GM12873 (cell line): ENCODE measurements around the gene MYO1C.

Experiments used
- CTCF ChIP-seq: IDR thresholded peaks from 2 replicates; pipeline ENCODE4 v1.5.1; 2012; ENCODE audit warnings: low read depth, mild to moderate bottlenecking, moderate library complexity, low read length, control low read depth; ENCODE audit not compliant: insufficient read depth; ENCODE audit errors: missing control alignments

The MYO1C gene

DNA sequence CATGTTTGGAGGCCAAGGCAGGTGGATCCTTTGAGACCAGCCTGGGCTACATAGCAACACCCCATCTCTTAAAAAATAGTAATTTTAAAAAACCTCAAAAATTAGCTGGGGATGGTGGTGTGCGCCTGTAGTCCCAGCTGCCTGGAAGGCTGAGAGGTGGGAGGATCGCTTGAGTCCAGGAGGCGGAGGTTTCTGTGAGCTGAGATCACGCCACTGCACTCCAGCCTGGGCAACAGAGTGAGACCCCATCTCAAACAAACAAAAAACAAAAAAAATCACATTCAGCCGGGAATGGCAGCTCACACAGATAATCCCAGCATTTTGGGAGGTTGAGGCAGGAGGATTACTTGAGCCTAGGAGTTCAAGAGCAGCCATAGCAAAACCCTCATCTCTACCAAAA lies 76.1 kb downstream of the MYO1C start:
- no peak for TF ChIP-seq CTCF

DNA sequence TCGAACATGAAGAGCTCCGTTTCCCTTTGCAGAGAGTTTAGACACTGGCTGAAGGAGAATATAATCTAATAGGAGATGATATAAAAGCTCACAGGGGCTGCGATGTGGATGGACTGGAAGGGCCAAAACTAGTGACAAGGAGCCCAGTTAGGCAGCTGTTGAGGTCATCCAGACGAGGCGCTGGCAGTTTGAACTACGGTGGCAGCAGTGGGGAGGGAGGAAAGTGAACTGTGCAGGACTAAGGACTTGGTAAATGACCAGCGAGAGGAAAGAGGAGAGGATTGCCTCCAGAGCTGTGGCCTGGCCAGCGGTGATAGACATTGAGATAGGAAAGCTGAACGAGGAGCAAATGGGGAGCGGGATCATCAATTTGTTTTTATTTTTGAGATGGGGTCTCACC lies 77.9 kb downstream of the MYO1C start:
- no peak for TF ChIP-seq CTCF
